Neutrophil (primary cell): Measurements from ENCODE around the gene DNMT3A.

Source experiments
- H3K27ac ChIP-seq: fragments of 200-600 bp; sonication (generic); 2 replicates; pipeline ENCODE4 v1.5.1; 2016; ENCODE audit warnings: mild to moderate bottlenecking, moderate library complexity
- H3K27me3 ChIP-seq: fragments of 200-600 bp; sonication (generic); 2 replicates; pipeline ENCODE4 v1.6.0; 2016; ENCODE audit warnings: mild to moderate bottlenecking
- H3K36me3 ChIP-seq: fragments of 200-600 bp; sonication (generic); 2 replicates; pipeline ENCODE4 v1.5.1; 2017
- H3K4me1 ChIP-seq, 2 experiments: fragments of 200-600 bp in 1 of 2; sonication (generic) in 1 of 2; 1 replicate in 1 of 2; 2 replicates in 1 of 2; pipeline versions ENCODE4 v1.5.1 to v1.6.1; 2013 to 2016; ENCODE audit warnings: low read depth in 1 of 2, low read length in 1 of 2, mild to moderate bottlenecking in 1 of 2, moderate library complexity in 1 of 2; ENCODE audit not compliant: control insufficient read depth in 1 of 2, insufficient read depth in 1 of 2
- H3K4me3 ChIP-seq, 2 experiments: fragments of 200-600 bp in 1 of 2; sonication (generic) in 1 of 2; 1 replicate in 1 of 2; 2 replicates in 1 of 2; pipeline ENCODE4 v1.5.1; 2013 to 2016; ENCODE audit warnings: low read depth in 1 of 2, low read length in 1 of 2, mild to moderate bottlenecking in 1 of 2, moderate library complexity in 1 of 2
- H3K9me3 ChIP-seq: fragments of 200-600 bp; sonication (generic); 2 replicates; pipeline ENCODE4 v1.5.1; 2016
- TF ChIP-seq, protein P1 (sequence below): fragments of 200-600 bp; sonication (generic); IDR thresholded peaks from 2 replicates; pipeline ENCODE4 v1.5.1; 2016; ENCODE audit warnings: antibody characterized with exemption

Gene DNMT3A

DNA sequence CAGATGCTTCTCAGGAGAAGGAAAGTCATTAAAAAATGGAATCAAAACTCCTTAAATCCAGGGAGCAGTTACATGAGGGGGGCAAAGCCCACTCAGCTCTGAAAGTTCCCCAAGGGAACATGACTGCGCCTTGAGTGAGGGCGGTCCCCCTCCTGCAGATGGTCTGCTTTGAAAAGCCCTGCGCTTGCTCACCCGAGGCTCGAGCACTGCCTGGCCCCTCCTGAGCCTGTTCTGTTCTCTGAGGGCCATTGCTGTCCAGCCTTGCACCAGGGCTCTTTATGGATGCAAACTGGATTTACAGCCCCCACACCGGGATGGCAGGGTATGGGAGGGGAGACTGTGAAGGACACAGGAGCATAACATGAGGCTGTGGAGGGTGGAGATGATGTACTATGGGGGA lies 37.8 kb upstream of the DNMT3A start:
- Histone ChIP-seq H3K4me1 (peaks cover 9 to 10% of the 10 kb centered on the region in 2 experiments), H3K9me3 (no peaks in the 10 kb centered on the region), H3K27me3 (peaks cover 14% of the 10 kb centered on the region), H3K4me3 (no peak overlapping the region), H3K36me3 (no peaks in the 10 kb centered on the region), H3K27ac (no peak overlapping the region)
- TF ChIP-seq, protein P1, sequence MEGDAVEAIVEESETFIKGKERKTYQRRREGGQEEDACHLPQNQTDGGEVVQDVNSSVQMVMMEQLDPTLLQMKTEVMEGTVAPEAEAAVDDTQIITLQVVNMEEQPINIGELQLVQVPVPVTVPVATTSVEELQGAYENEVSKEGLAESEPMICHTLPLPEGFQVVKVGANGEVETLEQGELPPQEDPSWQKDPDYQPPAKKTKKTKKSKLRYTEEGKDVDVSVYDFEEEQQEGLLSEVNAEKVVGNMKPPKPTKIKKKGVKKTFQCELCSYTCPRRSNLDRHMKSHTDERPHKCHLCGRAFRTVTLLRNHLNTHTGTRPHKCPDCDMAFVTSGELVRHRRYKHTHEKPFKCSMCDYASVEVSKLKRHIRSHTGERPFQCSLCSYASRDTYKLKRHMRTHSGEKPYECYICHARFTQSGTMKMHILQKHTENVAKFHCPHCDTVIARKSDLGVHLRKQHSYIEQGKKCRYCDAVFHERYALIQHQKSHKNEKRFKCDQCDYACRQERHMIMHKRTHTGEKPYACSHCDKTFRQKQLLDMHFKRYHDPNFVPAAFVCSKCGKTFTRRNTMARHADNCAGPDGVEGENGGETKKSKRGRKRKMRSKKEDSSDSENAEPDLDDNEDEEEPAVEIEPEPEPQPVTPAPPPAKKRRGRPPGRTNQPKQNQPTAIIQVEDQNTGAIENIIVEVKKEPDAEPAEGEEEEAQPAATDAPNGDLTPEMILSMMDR: no peak

DNA sequence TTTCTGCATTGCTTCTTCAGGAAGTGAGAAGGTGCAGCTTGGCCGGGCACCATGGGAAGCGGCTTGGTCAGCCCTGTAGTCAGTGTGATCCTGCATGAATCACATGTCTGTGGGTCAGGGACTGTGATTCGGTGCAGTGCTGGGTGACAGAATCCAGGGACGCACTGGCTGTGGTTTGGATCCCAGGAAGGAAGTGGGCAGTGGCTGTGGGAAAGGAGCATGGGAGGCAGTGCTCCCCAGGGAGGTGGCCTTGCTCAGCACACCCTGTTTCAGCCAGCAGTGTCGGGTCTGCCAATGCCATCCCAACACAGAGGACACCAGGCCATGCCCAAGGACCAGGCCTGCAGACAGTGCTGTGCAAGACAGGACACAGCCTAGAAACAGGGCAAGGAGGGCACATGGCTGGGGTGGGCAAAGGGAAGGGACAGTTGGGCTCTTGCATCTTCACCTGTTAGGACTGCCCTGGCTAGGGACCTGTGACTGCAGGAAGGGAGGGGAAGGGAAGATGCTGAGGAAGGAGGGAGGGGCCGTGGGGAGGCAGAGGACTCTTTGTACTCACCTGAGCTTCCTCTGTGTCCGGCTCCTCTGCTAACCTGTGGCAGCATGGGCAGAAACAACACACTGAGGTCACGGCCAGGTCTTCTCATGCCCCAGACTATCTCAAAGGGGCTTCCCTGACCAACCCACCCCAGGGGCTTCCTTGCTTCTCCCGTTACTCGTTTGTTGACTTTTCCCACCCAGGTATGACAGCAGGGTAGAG lies 37.2 kb upstream of the DNMT3A start:
- peaks cover 9 to 10% of the 10 kb centered on the region in 2 experiments for H3K4me1 ChIP-seq
- H3K27ac ChIP-seq: no peak overlapping the region
- H3K27me3 ChIP-seq: peaks cover 14% of the 10 kb centered on the region
- no peaks in the 10 kb centered on the region for H3K36me3 ChIP-seq
- TF ChIP-seq, protein P1: no peak
- H3K4me3 ChIP-seq: no peak overlapping the region
- H3K9me3 ChIP-seq: no peaks in the 10 kb centered on the region

DNA sequence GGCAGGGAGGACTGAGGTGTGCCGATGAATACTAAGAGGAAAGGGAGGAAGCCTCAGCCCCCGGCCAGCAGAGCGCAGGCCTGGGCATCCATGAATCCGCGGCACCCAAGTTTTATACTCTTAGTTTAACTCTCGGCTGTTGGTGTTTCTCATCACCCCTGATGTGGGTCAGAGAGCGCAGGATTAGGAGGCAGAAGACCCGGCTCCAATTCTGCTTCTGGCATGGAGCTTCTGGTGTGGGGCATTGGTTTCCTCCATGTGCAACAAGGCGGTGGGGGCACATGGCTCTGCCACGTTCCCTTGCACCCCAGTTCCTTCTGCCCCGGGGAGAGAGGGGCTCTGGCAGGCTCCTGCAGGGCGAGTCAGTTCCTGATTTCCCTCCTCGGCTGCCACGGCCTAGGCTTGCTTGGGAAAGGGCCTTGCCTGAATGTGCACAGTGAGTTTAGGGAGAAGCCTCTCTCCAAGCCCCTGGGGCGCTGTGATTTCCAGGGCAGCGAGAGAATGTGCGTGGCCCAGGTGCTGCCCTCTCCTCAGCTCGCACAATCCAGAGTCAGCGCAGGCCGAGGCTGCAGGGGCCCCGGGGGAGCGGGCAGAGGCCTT lies 36.2 kb upstream of the DNMT3A start:
- peaks cover 9 to 10% of the 10 kb centered on the region in 2 experiments for H3K4me1 ChIP-seq
- H3K9me3 ChIP-seq: no peaks in the 10 kb centered on the region
- no peak overlapping the region for H3K27ac ChIP-seq
- no peaks in the 10 kb centered on the region for H3K36me3 ChIP-seq
- H3K4me3 ChIP-seq: no peak overlapping the region
- peaks cover 14% of the 10 kb centered on the region for H3K27me3 ChIP-seq
- TF ChIP-seq, protein P1: no peak

DNA sequence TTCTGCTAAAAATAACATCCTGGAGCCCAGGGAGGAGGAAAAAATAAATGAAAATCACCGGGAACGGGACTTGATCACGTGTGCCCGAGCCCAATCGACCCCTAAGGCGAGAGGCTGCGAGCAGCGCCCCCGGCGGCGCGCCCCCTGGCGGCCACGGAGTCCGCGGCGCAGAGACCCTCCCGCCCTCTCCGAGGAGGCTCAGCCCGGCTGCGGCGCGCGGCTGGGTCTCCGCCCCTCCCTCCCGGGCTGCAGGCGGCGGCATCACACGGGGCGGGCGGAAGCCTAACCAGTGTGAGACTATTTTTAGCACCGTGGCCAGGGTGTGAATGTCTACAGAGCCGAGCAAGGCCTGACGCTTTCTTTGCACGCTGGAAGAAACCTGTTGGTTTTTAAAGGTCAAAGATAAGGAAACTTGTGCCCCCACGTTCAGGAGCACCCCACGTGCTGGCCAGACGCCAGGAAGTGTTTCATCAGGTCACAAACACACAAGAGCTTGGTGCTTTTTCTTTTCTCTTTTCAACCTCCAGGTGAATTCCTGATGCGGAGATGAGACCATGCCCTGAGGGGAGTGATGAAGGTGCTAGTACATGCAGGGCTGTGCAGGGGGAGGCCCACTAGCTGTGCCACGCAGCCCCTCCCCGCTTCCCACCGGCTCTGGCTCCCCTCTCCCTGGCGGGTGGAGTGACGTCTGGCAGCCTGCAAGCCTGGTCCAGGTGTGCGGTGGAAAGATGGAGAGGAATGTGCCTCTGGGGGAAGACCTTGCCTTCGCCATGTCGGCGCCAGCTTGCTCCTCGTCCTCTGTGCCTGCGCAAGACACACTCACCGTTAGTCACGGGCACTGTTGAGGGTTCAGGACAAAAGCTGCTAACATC lies 35.3 kb upstream of the DNMT3A start:
- TF ChIP-seq, protein P1: peak; percentile 86
- Histone ChIP-seq H3K36me3 (no peaks in the 10 kb centered on the region), H3K4me3 (peak overlapping the region; percentile 23 to 40), H3K27me3 (peaks cover 14% of the 10 kb centered on the region), H3K27ac (no peak overlapping the region), H3K4me1 (peaks cover 9 to 10% of the 10 kb centered on the region in 2 experiments), H3K9me3 (no peaks in the 10 kb centered on the region)

DNA sequence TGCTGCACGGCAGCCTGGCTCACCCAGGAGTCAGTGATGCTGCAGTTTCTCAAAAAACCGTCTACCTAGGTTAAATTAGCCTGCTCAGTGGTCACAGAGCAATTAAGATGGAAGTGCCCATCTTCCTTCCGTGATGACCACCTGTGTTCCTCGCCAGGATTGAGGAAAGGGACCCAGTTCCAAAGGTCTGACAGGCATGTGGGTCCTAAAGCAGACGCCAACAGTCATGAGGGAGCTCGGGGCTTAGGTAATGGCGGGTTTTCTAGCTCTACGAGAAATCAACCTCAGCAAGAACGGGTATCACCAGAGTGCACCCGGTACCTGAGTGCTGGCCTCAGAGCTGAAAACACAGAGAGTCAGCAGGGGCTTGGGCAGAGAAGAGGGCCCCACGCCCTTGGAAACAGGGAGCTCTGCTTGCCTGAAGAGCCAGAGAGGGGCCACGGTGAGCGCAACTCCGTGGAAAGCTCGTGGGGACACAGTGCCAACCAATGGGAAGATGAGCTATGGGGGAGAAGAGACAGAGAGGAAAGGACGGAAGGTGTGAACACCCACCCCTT lies 34.3 kb upstream of the DNMT3A start:
- Histone ChIP-seq H3K27ac (no peak overlapping the region), H3K9me3 (no peaks in the 10 kb centered on the region), H3K4me1 (peaks cover 9 to 10% of the 10 kb centered on the region in 2 experiments), H3K27me3 (peaks cover 14% of the 10 kb centered on the region), H3K36me3 (no peaks in the 10 kb centered on the region), H3K4me3 (peak overlapping the region in 1 of 2 experiments; percentile 40)
- TF ChIP-seq, protein P1: no peak
